GM06990 (cell line): ENCODE results near the gene MYL9.

ENCODE experiments used
- DNase-seq: peaks from one replicate; pipeline ENCODE4 v3.0.0-alpha.2; 2011; ENCODE audit not compliant: insufficient read length; ENCODE audit errors: extremely low read depth
- H3K27me3 ChIP-seq: replicated peaks from 2 replicates; pipeline ENCODE4 v1.6.0; 2011; ENCODE audit warnings: low read length; ENCODE audit not compliant: control insufficient read depth, insufficient read depth
- H3K36me3 ChIP-seq: 2 replicates; pipeline ENCODE4 v1.5.1; 2011; ENCODE audit warnings: low read length; ENCODE audit not compliant: control insufficient read depth, insufficient read depth
- H3K4me3 ChIP-seq: replicated peaks from 2 replicates; pipeline ENCODE4 v1.5.1; 2011; ENCODE audit warnings: low read depth, mild to moderate bottlenecking, control low read depth, low read length
- TF ChIP-seq, protein P1 (sequence below): IDR thresholded peaks from 2 replicates; pipeline ENCODE4 v1.5.1; 2011; ENCODE audit warnings: low read length, control low read depth, mild to moderate bottlenecking, inconsistent platforms; ENCODE audit not compliant: insufficient read depth, poor library complexity, severe bottlenecking

MYL9 gene

DNA sequence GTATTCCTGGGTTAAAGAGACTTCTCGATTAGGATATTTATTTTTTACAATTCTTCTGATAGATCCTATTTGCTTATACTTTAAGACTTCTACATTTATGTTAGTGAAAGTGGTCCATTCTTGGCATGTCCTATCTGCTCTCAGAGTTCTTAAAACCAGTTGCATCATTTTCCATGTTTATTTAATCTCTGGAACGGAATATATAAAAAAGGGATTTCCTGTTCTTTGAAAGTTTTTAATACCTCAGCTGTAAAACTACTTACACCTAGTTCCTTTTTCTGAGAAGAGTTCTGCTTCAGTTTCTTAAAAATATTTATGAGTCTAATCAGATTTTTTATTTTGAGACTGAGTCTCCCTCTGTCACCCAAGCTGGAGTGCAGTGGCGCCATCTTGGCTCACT lies 18.0 kb upstream of the MYL9 start:
- no peaks in the 10 kb centered on the region for H3K27me3 ChIP-seq
- H3K36me3 ChIP-seq, result peaks cover 19% of the 10 kb centered on the region
- no peak overlapping the region for H3K4me3 ChIP-seq
- no peak for DNase-seq
- TF ChIP-seq, protein P1, sequence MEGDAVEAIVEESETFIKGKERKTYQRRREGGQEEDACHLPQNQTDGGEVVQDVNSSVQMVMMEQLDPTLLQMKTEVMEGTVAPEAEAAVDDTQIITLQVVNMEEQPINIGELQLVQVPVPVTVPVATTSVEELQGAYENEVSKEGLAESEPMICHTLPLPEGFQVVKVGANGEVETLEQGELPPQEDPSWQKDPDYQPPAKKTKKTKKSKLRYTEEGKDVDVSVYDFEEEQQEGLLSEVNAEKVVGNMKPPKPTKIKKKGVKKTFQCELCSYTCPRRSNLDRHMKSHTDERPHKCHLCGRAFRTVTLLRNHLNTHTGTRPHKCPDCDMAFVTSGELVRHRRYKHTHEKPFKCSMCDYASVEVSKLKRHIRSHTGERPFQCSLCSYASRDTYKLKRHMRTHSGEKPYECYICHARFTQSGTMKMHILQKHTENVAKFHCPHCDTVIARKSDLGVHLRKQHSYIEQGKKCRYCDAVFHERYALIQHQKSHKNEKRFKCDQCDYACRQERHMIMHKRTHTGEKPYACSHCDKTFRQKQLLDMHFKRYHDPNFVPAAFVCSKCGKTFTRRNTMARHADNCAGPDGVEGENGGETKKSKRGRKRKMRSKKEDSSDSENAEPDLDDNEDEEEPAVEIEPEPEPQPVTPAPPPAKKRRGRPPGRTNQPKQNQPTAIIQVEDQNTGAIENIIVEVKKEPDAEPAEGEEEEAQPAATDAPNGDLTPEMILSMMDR, result no peak

DNA sequence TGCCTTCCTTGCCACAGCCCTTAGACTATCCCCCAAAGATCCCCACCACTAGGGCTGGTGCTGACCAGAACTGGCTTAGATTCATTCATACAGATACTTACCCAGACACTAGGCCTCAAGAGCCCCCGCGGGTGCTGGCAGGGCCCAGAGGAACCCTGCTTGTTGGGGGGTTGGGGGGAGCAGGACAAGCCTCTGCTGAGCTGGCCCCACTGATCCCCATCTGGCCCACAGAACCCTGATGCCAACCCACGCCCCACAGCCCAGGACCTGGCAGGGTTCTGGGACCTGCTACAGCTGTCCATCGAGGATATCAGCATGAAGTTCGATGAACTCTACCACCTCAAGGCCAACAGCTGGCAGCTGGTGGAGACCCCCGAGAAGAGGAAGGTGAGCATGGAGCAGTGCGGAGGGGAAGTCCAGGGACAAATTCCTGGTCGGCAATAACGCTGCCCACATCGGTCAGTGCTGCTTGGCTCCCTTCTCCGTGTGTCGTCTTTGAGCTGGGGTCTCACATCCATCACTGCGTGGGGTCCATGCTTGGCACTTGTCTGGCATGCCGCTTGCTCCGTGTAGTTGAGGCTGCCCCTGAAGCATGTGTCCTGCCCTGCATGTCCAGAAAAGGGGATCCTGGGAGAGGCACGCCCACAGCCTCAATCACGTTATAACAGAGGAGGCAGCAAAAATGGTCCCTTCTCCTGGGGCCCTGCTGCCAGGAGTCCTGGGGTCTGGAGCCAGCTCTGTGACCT lies 15.5 kb upstream of the MYL9 start:
- H3K27me3 ChIP-seq, result no peaks in the 10 kb centered on the region
- no peak for DNase-seq
- H3K4me3 ChIP-seq, result no peak overlapping the region
- H3K36me3 ChIP-seq, result peaks cover 22% of the 10 kb centered on the region
- TF ChIP-seq, protein P1, result no peak

DNA sequence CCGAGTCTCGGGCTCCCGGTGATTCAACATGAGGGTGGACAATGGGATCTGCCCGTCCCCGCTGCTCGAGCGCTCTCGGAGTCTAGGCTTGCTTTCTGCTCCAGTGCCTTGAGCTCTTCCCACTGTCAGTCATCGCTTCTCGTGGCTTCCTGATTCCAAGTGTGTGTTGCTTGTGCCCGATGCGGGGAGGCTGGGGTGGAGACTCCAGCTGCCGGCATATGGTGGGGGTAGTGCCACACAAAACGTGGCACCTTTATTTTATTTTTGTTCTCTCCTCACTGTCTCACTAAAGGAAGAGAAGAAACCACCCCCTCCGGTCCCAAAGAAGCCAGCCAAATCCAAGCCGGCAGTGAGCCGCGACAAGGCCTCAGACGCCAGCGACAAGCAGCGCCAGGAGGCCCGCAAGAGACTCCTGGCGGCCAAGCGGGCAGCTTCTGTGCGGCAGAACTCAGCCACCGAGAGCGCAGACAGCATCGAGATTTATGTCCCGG lies 14.8 kb upstream of the MYL9 start:
- DNase-seq, result no peak

DNA sequence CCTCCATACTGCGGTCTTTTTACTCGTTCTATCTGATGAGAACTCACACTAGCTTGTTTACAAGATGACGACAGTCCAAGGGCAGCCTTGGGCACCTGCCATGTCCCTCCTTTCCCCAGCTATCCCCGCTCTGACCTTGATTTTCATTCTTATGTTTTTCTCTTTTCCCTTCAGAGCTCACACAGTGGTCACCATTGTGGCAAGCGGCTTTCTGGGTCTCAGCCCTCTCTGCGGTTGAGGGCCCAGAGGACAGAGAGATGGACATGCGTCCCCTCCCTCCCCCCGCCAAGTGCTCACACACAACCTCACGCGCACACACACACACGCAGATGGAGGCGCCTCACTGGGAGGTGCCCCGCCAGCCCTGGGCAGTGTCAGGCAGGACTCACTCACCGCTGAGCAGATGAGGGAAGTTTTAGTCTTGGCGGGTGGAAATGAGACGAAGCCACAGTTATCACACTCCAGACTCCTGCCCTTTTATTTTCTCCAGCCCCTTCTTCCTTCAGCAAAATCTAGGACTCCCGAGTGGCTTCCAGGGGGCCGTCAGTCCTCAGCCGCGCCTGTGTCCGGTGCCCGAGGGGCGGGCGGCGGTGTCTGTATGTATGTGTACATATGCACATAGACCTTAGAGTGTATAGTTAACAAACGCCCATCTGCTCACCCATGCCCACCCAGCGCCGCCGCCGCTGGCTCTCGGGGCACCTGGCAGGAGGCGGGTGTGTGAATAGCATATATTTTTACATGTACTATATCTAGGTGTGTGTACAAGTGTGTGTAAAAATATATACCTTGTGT lies 13.8 kb upstream of the MYL9 start:
- Histone ChIP-seq H3K4me3 (no peak overlapping the region), H3K27me3 (no peaks in the 10 kb centered on the region), H3K36me3 (peaks cover 22% of the 10 kb centered on the region)
- no peak for DNase-seq
- TF ChIP-seq, protein P1, result no peak

More for the DNA sequence above, 14.8 kb upstream of the MYL9 start:
- no peak overlapping the region for H3K4me3 ChIP-seq
- TF ChIP-seq, protein P1, result no peak
- H3K36me3 ChIP-seq, result peaks cover 22% of the 10 kb centered on the region
- no peaks in the 10 kb centered on the region for H3K27me3 ChIP-seq

DNA sequence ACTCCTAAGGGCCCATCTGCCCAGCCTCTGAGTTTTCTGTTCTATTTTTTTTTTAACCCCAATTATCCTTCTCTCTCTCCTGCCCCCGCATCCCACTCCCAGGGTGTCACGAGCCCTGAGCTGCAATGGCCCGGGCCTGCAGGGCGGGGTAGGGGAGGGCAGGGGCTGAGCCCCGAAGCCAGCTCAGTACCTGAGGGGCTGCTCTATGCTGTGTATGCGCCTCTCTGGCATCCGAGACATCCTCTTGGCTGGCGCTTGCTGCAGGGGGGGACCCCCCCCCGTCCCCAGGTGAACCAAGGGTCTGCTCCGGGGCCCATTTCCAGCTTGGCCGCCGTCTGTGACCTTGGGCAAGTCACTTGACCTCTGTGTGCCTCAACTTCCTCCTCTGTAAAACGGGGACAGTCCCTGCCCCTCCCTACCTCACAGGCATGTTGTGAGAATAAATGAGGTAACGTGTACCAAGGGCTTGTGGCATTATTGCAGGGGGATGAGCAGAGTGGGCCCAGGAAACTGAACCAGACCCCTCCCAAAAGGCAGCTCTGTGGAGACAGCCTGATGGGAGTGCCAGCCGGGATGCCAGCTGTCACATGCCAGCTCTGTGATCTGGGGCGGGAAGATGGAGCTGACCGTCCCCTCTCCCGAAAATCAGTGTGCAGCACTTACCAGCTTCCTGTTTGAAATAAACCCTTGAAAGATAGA lies 13.0 kb upstream of the MYL9 start:
- no peak overlapping the region for H3K4me3 ChIP-seq
- no peak for DNase-seq
- H3K36me3 ChIP-seq, result peaks cover 20% of the 10 kb centered on the region
- no peaks in the 10 kb centered on the region for H3K27me3 ChIP-seq
- TF ChIP-seq, protein P1, result no peak
